SK-N-MC (cell line): ENCODE data around the gene TPRG1L.

Source experiments
- EZH2 ChIP-seq: fragments of 200-600 bp; sonication (generic); IDR thresholded peaks from one replicate; pipeline ENCODE4 v1.6.1; 2017; ENCODE audit warnings: antibody characterized with exemption
- FOXP2 ChIP-seq: optimal IDR thresholded peaks from 2 replicates; pipeline ENCODE3; 2011; ENCODE audit warnings: mild to moderate bottlenecking, moderate library complexity; ENCODE audit not compliant: insufficient read depth; ENCODE audit errors: extremely low read length, control extremely low read depth
- POLR2AphosphoS5 ChIP-seq: IDR thresholded peaks from 2 replicates; pipeline ENCODE4 v1.6.1; 2012; ENCODE audit warnings: mild to moderate bottlenecking, low read depth, low read length, borderline replicate concordance

- TF ChIP-seq POLR2AphosphoS5 (no peak), EZH2 (no peak), FOXP2 (no peak)
Observed at GRCh38 chr1:3630914-3631313, 6.1 kb downstream of the TPRG1L start.
